ENCODE data around the gene ECE2.

- TF ChIP-seq CTCF (IDR thresholded peaks at IDR 0.05; ENCODE audit: low read length): no peak
- no peak for TF ChIP-seq EZH2 (IDR thresholded peaks at IDR 0.05; ENCODE audit: borderline replicate concordance, low read length)
Measured at GRCh38 chr3:184341925-184342324, 66.1 kb downstream of the ECE2 start.

Measured in OCI-LY1 (cell line).